Lower leg skin (tissue), 3 donors: Measurements from ENCODE around the gene TACR3.

Experiments
- POLR2A ChIP-seq, 2 donors: fragments of 450-650 bp; IDR thresholded peaks; one replicate each; pipeline ENCODE4 v1.6.1; 2016 to 2017; ENCODE audit warnings: antibody characterized with exemption in 2 of 2, mild to moderate bottlenecking in 1 of 2, moderate library complexity in 1 of 2
- TF ChIP-seq, protein P1 (sequence below), 3 donors: fragments of 450-650 bp; IDR thresholded peaks; one replicate each; pipeline ENCODE4 v1.5.1; 2016; ENCODE audit warnings: antibody characterized with exemption in 3 of 3, mild to moderate bottlenecking in 3 of 3, moderate library complexity in 2 of 3

DNA sequence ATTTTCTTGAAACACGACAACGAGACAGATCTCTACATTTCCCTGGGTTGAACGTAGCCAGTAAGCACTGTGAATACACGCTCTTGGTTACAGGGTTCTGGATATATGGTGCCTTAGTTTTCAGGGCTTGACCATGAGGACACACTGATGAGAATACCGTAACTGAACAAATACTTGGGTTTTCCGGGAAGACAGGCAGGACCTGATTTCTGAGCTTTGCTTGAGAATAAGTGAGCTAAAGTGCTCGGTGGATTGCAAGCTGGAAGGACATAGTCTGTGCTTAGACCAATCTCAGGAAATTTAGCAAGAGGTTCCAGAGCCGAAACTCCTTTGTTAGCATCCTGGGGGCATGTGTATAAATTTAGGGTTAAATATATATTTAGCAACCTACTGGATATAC lies 876 bp upstream of the TACR3 start:
- TF ChIP-seq, protein P1, sequence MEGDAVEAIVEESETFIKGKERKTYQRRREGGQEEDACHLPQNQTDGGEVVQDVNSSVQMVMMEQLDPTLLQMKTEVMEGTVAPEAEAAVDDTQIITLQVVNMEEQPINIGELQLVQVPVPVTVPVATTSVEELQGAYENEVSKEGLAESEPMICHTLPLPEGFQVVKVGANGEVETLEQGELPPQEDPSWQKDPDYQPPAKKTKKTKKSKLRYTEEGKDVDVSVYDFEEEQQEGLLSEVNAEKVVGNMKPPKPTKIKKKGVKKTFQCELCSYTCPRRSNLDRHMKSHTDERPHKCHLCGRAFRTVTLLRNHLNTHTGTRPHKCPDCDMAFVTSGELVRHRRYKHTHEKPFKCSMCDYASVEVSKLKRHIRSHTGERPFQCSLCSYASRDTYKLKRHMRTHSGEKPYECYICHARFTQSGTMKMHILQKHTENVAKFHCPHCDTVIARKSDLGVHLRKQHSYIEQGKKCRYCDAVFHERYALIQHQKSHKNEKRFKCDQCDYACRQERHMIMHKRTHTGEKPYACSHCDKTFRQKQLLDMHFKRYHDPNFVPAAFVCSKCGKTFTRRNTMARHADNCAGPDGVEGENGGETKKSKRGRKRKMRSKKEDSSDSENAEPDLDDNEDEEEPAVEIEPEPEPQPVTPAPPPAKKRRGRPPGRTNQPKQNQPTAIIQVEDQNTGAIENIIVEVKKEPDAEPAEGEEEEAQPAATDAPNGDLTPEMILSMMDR (IDR thresholded peaks at IDR 0.05): no peak
- TF ChIP-seq POLR2A (IDR thresholded peaks at IDR 0.05): no peak
